Pancreas (tissue), 10 donors: Measurements from ENCODE around the gene RNPEPL1. TPM values are rescaled to one million over a fixed set of nuclear protein-coding genes. Genes with fewer than 3 reads are reported as not detected.

ENCODE experiments used
- ATAC-seq, 4 donors: fragments of 200-7000 bp; cut with Tn5 transposase; one replicate each; pipeline versions ENCODE4 v1.8.0 to v1.9.1; 2020; ENCODE audit warnings: mild to moderate bottlenecking in 4 of 4, moderate library complexity in 4 of 4
- DNase-seq, 6 donors: peaks; one replicate each; pipeline ENCODE4 v3.0.0-alpha.2; 2020
- FAIRE-seq: peaks from 2 replicates; lab custom pipeline; 2012; peaks lifted over from hg19 to GRCh38; lab: Jason Lieb, UNC
- H3K27ac ChIP-seq, 4 donors: fragments of 200-600 bp; sonication (generic); 1 replicate in 3 of 4; 2 replicates in 1 of 4; pipeline versions ENCODE4 v1.5.0 to v1.8.0; 2020
- H3K27me3 ChIP-seq, 4 donors: fragments of 200-600 bp; one replicate each; pipeline ENCODE4 v1.8.0; 2021
- H3K36me3 ChIP-seq, 3 donors: fragments of 200-600 bp; sonication (generic) in 1 of 3; one replicate each; pipeline versions ENCODE4 v1.5.0 to v1.8.0; 2020 to 2021
- H3K4me1 ChIP-seq, 3 donors: fragments of 200-600 bp; one replicate each; pipeline ENCODE4 v1.8.0; 2021
- H3K4me3 ChIP-seq, 4 donors: fragments of 200-600 bp; sonication (generic) in 2 of 4; one replicate each; pipeline versions ENCODE4 v1.5.0 to v1.8.0; 2020 to 2021
- H3K9me3 ChIP-seq, 4 donors: fragments of 200-600 bp; one replicate each; pipeline ENCODE4 v1.8.0; 2021
- WGBS, 2 donors: extraction: QIAGEN DNeasy Blood & Tissue Kit; methylation state at CpG; one replicate each; pipeline ENCODE4 v1.1.7; 2013; 5-methylcytosine and 5-hydroxymethylcytosine counted together
- intact Hi-C, 3 donors: fragments of 100-400 bp; cut with DNase I; formaldehyde crosslinking; loops; one replicate each; pipeline versions ENCODE4 v1.11.1 to v1.14.2; 2022
- polyA plus RNA-seq, 2 donors: library from polyadenylated mRNA; stranded (reverse); fragments of 200-250 nt; gene quantifications; one replicate each; pipeline ENCODE4 v1.2.3, GENCODE V29; 2013
- total RNA-seq, 6 donors: library from RNA; stranded (reverse); fragmentation: NEBNext Ultra II Directional in 4 of 6; extraction: Animal tissue kit (Norgen Biotek cat#: 25700) in 4 of 6; gene quantifications; one replicate each; pipeline versions ENCODE4 v1.2.1 to v1.2.4, GENCODE V29; 2021 to 2023
- TF ChIP-seq, protein P1 (sequence below), 4 donors: fragments of 200-600 bp; sonication (generic) in 3 of 4; IDR thresholded peaks; one replicate each; pipeline versions ENCODE4 v1.5.0 to v1.8.0; 2021; ENCODE audit warnings: antibody characterized with exemption in 4 of 4
- donor health status: healthy with polysubstance abuse.
- donor health status: DM: no; HTN: no; CAD: no; lungs with moderate emphysema.
- donor health status: DM: no; HTN: no; CAD: no.
- donor health status: control.
- donor health status: control.
- donor health status: Bipolar disorder and iron deficiency.
- donor health status: DM: yes; HTN: yes; CAD: no.
- donor health status: DM: no; HTN: no; CAD: no.
- donor health status: DM: no; HTN: no; CAD: no.
- donor health status: DM: yes; HTN: yes; CAD: no.

Gene RNPEPL1
- total and polyA plus RNA-seq, 8 donors, result 37.1 to 195 (median 43.9) TPM

DNA sequence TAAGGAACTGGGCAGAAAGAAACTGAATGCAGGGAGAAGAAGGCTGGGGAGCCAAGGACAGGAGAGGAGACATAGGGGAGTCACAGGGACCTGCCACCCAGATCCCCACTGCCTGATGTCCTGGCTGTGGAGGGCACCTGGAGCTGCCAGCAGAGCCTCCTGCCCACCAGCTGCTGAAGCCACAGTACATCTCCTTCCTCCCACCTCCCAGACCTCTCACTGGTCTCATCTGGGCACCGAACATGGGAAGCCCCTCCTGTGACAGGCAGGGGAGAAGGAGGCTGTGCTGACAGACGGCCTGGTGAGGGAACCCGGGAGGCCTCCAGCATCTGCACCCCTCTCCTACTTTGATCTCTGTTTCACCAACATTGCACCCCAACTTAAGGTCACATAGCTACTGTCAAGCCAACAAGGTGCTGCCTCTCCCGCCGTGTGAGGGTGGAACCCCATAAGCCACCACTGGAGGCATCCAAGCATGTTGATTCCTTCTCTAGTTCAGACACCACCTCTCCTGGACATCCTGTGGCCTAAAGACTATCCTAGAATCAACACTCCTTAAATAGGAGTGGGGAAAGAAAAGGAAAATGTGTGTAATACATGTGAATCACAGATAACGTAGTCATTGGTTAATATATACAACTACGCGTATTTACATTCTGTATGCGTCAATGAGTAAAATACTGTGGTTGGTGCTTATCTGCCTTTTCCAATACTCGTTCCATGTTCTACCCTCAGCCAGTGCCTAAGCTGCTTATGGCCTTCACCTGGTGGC is 3.5 kb upstream of the RNPEPL1 start:
- Histone ChIP-seq H3K27ac (peak overlapping the region in 3 of 4 donors; percentile 67 to 95 (median 90)), H3K27me3 (no peaks in the 10 kb centered on the region), H3K4me1 (peaks cover 14 to 38% (median 37%) of the 10 kb centered on the region in 3 donors), H3K4me3 (no peak overlapping the region), H3K9me3 (no peaks in the 10 kb centered on the region), H3K36me3 (no peaks in the 10 kb centered on the region)
- WGBS, 2 donors, result 75 to 76% methylated on average over 10 of the region's 10 CpGs
- TF ChIP-seq, protein P1, sequence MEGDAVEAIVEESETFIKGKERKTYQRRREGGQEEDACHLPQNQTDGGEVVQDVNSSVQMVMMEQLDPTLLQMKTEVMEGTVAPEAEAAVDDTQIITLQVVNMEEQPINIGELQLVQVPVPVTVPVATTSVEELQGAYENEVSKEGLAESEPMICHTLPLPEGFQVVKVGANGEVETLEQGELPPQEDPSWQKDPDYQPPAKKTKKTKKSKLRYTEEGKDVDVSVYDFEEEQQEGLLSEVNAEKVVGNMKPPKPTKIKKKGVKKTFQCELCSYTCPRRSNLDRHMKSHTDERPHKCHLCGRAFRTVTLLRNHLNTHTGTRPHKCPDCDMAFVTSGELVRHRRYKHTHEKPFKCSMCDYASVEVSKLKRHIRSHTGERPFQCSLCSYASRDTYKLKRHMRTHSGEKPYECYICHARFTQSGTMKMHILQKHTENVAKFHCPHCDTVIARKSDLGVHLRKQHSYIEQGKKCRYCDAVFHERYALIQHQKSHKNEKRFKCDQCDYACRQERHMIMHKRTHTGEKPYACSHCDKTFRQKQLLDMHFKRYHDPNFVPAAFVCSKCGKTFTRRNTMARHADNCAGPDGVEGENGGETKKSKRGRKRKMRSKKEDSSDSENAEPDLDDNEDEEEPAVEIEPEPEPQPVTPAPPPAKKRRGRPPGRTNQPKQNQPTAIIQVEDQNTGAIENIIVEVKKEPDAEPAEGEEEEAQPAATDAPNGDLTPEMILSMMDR (IDR thresholded peaks at IDR 0.05), result no peak
- no peak for FAIRE-seq
- DNase-seq, result peak in 3 of 6 donors; percentile 14 to 30 (median 29)
- no peak for ATAC-seq
- intact Hi-C loops, result no loop called here

GRCh38 chr2:240565333-240566202 is 2.7 kb upstream of the RNPEPL1 start:
- Histone ChIP-seq H3K36me3 (no peaks in the 10 kb centered on the region), H3K27me3 (no peaks in the 10 kb centered on the region), H3K4me1 (peaks cover 19 to 43% (median 40%) of the 10 kb centered on the region in 3 donors), H3K27ac (peak overlapping the region; percentile 67 to 95 (median 82)), H3K4me3 (peak overlapping the region in 2 of 4 donors; percentile 79 to 91), H3K9me3 (no peaks in the 10 kb centered on the region)
- intact Hi-C loops, result no loop called here
- WGBS, 2 donors, result 54 to 57% methylated on average over 26 of the region's 26 CpGs
- peak; percentile 14 to 54 (median 23) for ATAC-seq
- no peak for FAIRE-seq
- TF ChIP-seq, protein P1 (IDR thresholded peaks at IDR 0.05), result no peak
- DNase-seq, result peak; percentile 66 to 89 (median 78)

DNA sequence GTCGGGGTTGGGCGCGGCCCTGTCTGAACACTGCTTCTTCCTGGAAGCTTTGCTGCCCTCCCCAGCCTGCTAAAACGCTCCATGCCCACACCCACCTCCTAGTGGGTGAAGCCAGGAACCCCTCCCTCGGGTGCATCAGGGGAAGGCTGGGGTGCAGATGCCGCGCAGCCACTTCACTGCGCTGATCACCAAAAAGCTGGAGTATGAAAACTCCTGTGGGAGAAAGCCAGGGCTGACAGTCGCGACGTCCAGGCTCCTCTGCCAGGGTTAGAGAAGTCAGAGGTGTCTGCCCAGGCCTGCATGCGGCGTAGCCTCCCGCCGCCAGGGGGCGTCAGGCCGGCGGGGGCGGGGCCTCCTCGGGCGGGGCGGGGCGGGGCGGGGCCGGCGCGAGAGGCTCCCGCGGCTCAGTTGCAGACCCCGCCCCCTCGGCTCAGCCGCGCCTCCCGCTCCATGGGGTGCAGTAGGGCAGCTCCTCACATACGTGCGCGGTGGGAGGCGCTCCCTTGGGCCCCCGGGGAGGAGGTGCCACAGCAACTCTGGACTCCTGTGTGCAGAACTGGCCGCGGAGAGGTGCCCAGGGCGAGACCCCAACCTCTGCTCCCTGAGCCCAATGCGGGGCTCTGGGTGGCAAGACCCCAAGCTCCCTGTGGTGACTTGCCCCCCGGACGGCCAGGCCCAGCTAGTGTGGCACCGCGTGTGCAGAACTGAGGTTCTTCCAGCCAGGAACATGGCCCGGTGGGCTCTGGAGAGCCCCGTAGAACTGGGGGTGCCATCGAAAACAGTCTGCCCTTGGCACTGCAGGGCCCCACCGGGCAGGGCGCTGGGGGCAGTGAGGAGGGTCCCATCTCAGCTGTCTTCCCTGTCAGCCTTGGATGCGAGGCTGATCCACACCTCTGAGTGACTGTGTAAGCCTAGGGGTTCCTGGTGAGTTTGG is 1.8 kb upstream of the RNPEPL1 start:
- H3K36me3 ChIP-seq, result no peaks in the 10 kb centered on the region
- no peak for FAIRE-seq
- DNase-seq, result peak; percentile 91 to 97 (median 96)
- H3K27me3 ChIP-seq, result no peaks in the 10 kb centered on the region
- 6 to 9% methylated on average over 38 to 53 of the region's 53 CpGs for WGBS, 2 donors
- peak; percentile 77 to 82 (median 80) for ATAC-seq
- H3K4me3 ChIP-seq, result peak overlapping the region in 3 of 4 donors; percentile 9 to 91 (median 79)
- intact Hi-C loops, result no loop called here
- H3K9me3 ChIP-seq, result no peaks in the 10 kb centered on the region
- peaks cover 19 to 44% (median 37%) of the 10 kb centered on the region in 3 donors for H3K4me1 ChIP-seq
- H3K27ac ChIP-seq, result peak overlapping the region; percentile 85 to 95 (median 88)
- TF ChIP-seq, protein P1 (IDR thresholded peaks at IDR 0.05), result peak; percentile 90 to 97 (median 96)

DNA sequence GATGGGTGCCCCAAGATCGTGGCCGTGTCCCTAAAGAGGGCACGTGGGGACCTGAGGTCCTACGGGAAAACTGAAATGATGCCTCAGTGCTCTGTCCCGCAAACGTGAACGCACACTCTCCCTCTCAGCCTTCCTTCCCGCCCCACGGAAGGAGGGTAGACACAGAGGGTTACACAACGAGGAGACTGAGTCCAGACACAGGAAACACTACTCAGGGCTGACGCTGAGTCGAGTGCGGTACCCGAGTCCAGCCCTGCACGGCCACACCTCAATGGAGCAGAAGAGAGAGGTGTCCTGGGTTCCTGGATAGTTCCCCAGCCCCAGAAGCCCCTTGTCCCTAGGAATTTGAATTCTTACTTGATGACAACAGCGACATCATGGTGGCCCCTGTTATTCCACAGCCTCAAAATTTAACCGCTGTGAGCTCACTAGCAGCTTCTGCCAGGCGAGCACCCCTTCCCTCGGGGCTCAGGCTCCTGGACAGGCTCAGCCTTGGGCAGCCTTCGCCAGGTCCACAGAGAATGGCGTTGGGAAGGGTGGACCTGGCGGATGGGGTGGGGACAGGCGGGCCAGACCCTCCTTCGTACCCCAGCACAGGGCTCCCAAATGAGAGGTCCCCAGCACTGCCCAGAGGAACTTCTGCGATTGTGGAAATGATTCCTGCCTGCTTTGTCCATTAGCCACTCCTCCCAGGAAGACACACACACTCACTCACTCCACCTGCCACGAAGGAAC is 980 bp upstream of the RNPEPL1 start:
- peak; percentile 13 to 73 (median 52) for DNase-seq
- Histone ChIP-seq H3K36me3 (no peaks in the 10 kb centered on the region), H3K27me3 (no peaks in the 10 kb centered on the region), H3K9me3 (no peaks in the 10 kb centered on the region), H3K4me1 (peaks cover 15 to 38% (median 31%) of the 10 kb centered on the region in 3 donors), H3K4me3 (peak overlapping the region; percentile 56 to 91 (median 68)), H3K27ac (peak overlapping the region; percentile 85 to 95 (median 88))
- intact Hi-C loops, result no loop called here
- no peak for FAIRE-seq
- 24 to 28% methylated on average over 23 to 26 of the region's 26 CpGs for WGBS, 2 donors
- TF ChIP-seq, protein P1 (IDR thresholded peaks at IDR 0.05), result no peak
- peak; percentile 0 to 1 (median 1) for ATAC-seq
